Skeletal muscle tissue (tissue), 4 donors: Measurements from ENCODE around the gene ECM1. TPM values are rescaled to one million over a fixed set of nuclear protein-coding genes. Genes with fewer than 3 reads are reported as not detected.

Experiments used
- H3K27ac ChIP-seq: one replicate; pipeline ENCODE4 v1.7.0; 2013; ENCODE audit warnings: mild to moderate bottlenecking, low read depth, low read length, inconsistent platforms
- H3K27me3 ChIP-seq, 3 donors: one replicate each; pipeline ENCODE4 v1.7.0; 2013; ENCODE audit warnings: low read length in 3 of 3; ENCODE audit not compliant: control insufficient read depth in 3 of 3, insufficient read depth in 3 of 3
- H3K36me3 ChIP-seq, 3 donors: one replicate each; pipeline ENCODE4 v1.7.0; 2013; ENCODE audit warnings: low read length in 3 of 3; ENCODE audit not compliant: control insufficient read depth in 3 of 3, insufficient read depth in 3 of 3
- H3K4me1 ChIP-seq, 3 donors: one replicate each; pipeline ENCODE4 v1.7.0; 2013; ENCODE audit warnings: low read length in 3 of 3, mild to moderate bottlenecking in 3 of 3; ENCODE audit not compliant: control insufficient read depth in 3 of 3, insufficient read depth in 3 of 3
- H3K4me3 ChIP-seq, 3 donors: one replicate each; pipeline ENCODE4 v1.7.0; 2013; ENCODE audit warnings: low read length in 3 of 3
- H3K9ac ChIP-seq, 3 donors: one replicate each; pipeline ENCODE4 v1.7.0; 2013; ENCODE audit warnings: low read length in 3 of 3, mild to moderate bottlenecking in 3 of 3, moderate library complexity in 2 of 3, low read depth in 1 of 3
- H3K9me3 ChIP-seq, 3 donors: one replicate each; pipeline ENCODE4 v1.7.0; 2013; ENCODE audit warnings: low read length in 3 of 3; ENCODE audit not compliant: control insufficient read depth in 3 of 3
- total RNA-seq: library from RNA; depleted of rRNA; stranded (reverse); fragments of >200 nt; gene quantifications from one replicate; pipeline ENCODE4 v1.2.3, GENCODE V29; 2014
- donor health status: Osteomylitis.

ECM1 gene
- total RNA-seq, 1 donor from 2014 or later, result 0.52 TPM

GRCh38 chr1:150536836-150537731 lies 29.2 kb downstream of the ECM1 start:
- H3K36me3 ChIP-seq, result no peaks in the 10 kb centered on the region
- H3K4me3 ChIP-seq, result no peak overlapping the region
- H3K9ac ChIP-seq, result no peak overlapping the region
- no peaks in the 10 kb centered on the region for H3K9me3 ChIP-seq
- peaks cover 29 to 49% (median 30%) of the 10 kb centered on the region in 3 donors for H3K4me1 ChIP-seq
- H3K27me3 ChIP-seq, result no peaks in the 10 kb centered on the region
- peak overlapping the region; percentile 58 for H3K27ac ChIP-seq

- Histone ChIP-seq H3K9me3 (no peaks in the 10 kb centered on the region), H3K27ac (peak overlapping the region; percentile 58), H3K4me3 (no peak overlapping the region), H3K36me3 (no peaks in the 10 kb centered on the region), H3K9ac (peak overlapping the region in 1 of 3 donors; percentile 16), H3K4me1 (peaks cover 21 to 40% (median 23%) of the 10 kb centered on the region in 3 donors), H3K27me3 (no peaks in the 10 kb centered on the region)
Observed at GRCh38 chr1:150537732-150538684, 30.1 kb downstream of the ECM1 start.

- no peaks in the 10 kb centered on the region for H3K36me3 ChIP-seq
- peak overlapping the region in 1 of 3 donors; percentile 31 for H3K4me3 ChIP-seq
- peak overlapping the region; percentile 36 for H3K27ac ChIP-seq
- no peak overlapping the region for H3K9ac ChIP-seq
- H3K27me3 ChIP-seq, result peaks cover 0 to 4% (median 0%) of the 10 kb centered on the region in 3 donors
- H3K4me1 ChIP-seq, result peaks cover 7 to 9% (median 8%) of the 10 kb centered on the region in 3 donors
- no peaks in the 10 kb centered on the region for H3K9me3 ChIP-seq
Observed at GRCh38 chr1:150543500-150544143, 35.7 kb downstream of the ECM1 start.

- H3K4me1 ChIP-seq, result peaks cover 7 to 11% (median 8%) of the 10 kb centered on the region in 3 donors
- no peaks in the 10 kb centered on the region for H3K36me3 ChIP-seq
- no peak overlapping the region for H3K9ac ChIP-seq
- no peaks in the 10 kb centered on the region for H3K9me3 ChIP-seq
- H3K4me3 ChIP-seq, result peak overlapping the region in 1 of 3 donors; percentile 30
- peaks cover 0 to 4% (median 0%) of the 10 kb centered on the region in 3 donors for H3K27me3 ChIP-seq
- peak overlapping the region; percentile 36 for H3K27ac ChIP-seq
Observed at GRCh38 chr1:150544204-150544603, 36.3 kb downstream of the ECM1 start.

GRCh38 chr1:150545486-150546032 lies 37.6 kb downstream of the ECM1 start:
- no peaks in the 10 kb centered on the region for H3K9me3 ChIP-seq
- H3K27ac ChIP-seq, result no peak overlapping the region
- H3K4me3 ChIP-seq, result no peak overlapping the region
- peaks cover 0 to 4% (median 0%) of the 10 kb centered on the region in 3 donors for H3K27me3 ChIP-seq
- H3K36me3 ChIP-seq, result no peaks in the 10 kb centered on the region
- H3K9ac ChIP-seq, result no peak overlapping the region
- H3K4me1 ChIP-seq, result peaks cover 14 to 21% (median 19%) of the 10 kb centered on the region in 3 donors

- Histone ChIP-seq H3K4me3 (no peak overlapping the region), H3K9ac (no peak overlapping the region), H3K9me3 (no peaks in the 10 kb centered on the region), H3K36me3 (no peaks in the 10 kb centered on the region), H3K27me3 (peaks cover 0 to 4% (median 0%) of the 10 kb centered on the region in 3 donors), H3K4me1 (peaks cover 19 to 29% (median 19%) of the 10 kb centered on the region in 3 donors), H3K27ac (no peak overlapping the region)
Observed at GRCh38 chr1:150546294-150546937, 38.5 kb downstream of the ECM1 start.

GRCh38 chr1:150548324-150548631 lies 40.4 kb downstream of the ECM1 start:
- Histone ChIP-seq H3K9me3 (no peaks in the 10 kb centered on the region), H3K27ac (peak overlapping the region; percentile 78), H3K4me3 (peak overlapping the region; percentile 70 to 76 (median 73)), H3K36me3 (no peaks in the 10 kb centered on the region), H3K27me3 (peaks cover 0 to 4% (median 0%) of the 10 kb centered on the region in 3 donors), H3K9ac (peak overlapping the region; percentile 76 to 87 (median 83)), H3K4me1 (peaks cover 33 to 48% (median 36%) of the 10 kb centered on the region in 3 donors)

GRCh38 chr1:150548632-150549495 lies 41.0 kb downstream of the ECM1 start, which contains the start of gene ADAMTSL4:
Gene ADAMTSL4, plus strand, starts transcription at chr1:150549408. Its CDS starts 2,881 bp downstream, at chr1:150552289.
- Histone ChIP-seq H3K27me3 (no peaks in the 10 kb centered on the region), H3K9ac (peak within 1 kb of the TSS; percentile 79 to 87 (median 83)), H3K4me3 (peak within 1 kb of the TSS; percentile 70 to 76 (median 73)), H3K4me1 (peaks cover 30 to 47% (median 33%) of the 10 kb centered on the region in 3 donors), H3K9me3 (no peaks in the 10 kb centered on the region), H3K36me3 (no peaks in the 10 kb centered on the region), H3K27ac (peak within 1 kb of the TSS; percentile 90)
